ENCODE data around the gene GDPD4.

DNA sequence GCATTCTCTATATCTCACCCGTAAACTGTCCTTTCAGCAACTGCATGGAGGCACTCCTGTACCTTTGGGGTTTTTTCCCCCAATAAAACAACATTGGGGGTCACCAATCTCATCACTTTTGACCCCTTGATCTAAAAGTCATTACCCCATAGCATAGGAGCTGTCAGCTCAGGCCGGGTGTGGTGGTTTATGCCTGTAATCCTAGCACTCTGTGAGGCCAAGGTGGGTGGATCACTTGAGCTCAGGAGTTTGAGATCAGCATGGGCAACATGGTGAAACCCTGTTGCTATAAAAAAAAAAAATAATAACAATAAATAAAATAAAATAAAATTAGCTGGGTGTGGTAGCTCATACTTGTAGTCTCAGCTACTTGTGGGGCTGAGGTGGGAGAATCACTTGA, 17.1 kb upstream of the GDPD4 start:
- TF ChIP-seq POLR2A (IDR thresholded peaks at IDR 0.05), result no peak
- TF ChIP-seq, protein P1, sequence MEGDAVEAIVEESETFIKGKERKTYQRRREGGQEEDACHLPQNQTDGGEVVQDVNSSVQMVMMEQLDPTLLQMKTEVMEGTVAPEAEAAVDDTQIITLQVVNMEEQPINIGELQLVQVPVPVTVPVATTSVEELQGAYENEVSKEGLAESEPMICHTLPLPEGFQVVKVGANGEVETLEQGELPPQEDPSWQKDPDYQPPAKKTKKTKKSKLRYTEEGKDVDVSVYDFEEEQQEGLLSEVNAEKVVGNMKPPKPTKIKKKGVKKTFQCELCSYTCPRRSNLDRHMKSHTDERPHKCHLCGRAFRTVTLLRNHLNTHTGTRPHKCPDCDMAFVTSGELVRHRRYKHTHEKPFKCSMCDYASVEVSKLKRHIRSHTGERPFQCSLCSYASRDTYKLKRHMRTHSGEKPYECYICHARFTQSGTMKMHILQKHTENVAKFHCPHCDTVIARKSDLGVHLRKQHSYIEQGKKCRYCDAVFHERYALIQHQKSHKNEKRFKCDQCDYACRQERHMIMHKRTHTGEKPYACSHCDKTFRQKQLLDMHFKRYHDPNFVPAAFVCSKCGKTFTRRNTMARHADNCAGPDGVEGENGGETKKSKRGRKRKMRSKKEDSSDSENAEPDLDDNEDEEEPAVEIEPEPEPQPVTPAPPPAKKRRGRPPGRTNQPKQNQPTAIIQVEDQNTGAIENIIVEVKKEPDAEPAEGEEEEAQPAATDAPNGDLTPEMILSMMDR (IDR thresholded peaks at IDR 0.05), result no peak

Measured in Peyer's patch (tissue), 4 donors.